Measurements from ENCODE around the gene ZP3.
"Not testable (repeated sequence)": the region's sequence is repeated elsewhere in the genome, so short reads cannot be mapped to it uniquely, and the experiment has no call there.

GRCh38 chr7:76473097-76473496, 48.3 kb downstream of the ZP3 start:
- not testable (repeated sequence) for TF ChIP-seq CTCF (conservative IDR thresholded peaks at IDR 0.05); EZH2 (IDR thresholded peaks at IDR 0.05; ENCODE audit: low read depth)

Data from PC-9 (cell line).